Activated CD8-positive, alpha-beta memory T cell treated with anti-CD3 and anti-CD28 coated beads for 48 hours (primary cell): ENCODE data around the gene RAB34.
A peak's percentile ranks its signal among the peaks of the same experiment; 100 is the strongest.

Experiments used
- DNase-seq, 3 experiments: peaks; one replicate each; pipeline ENCODE4 v3.0.0-alpha.2; 2020; ENCODE audit warnings: low read depth in 2 of 3, low spot score in 2 of 3

The RAB34 gene

GRCh38 chr17:28712705-28713415 is 4.8 kb downstream of the RAB34 start:
- no peak for DNase-seq

GRCh38 chr17:28712032-28712704 is 5.5 kb downstream of the RAB34 start:
- peak in 1 of 3 experiments; percentile 57 for DNase-seq

- DNase-seq, result no peak
These were observed 6.0 kb downstream of the RAB34 start, which contains the start of gene PROCA1 for GRCh38 chr17:28711723-28712031. TSS of gene PROCA1 (minus strand) at chr17:28711888. CDS start at chr17:28711660, 228 bp downstream.

GRCh38 chr17:28710861-28711722 is 6.6 kb downstream of the RAB34 start:
- peak; percentile 79 to 91 (median 83) for DNase-seq

- no peak for DNase-seq
These were observed 10.3 kb downstream of the RAB34 start for GRCh38 chr17:28707339-28707720.

GRCh38 chr17:28706471-28707338 is 11.0 kb downstream of the RAB34 start:
- DNase-seq, result no peak

- DNase-seq, result no peak
These were observed 11.8 kb downstream of the RAB34 start for GRCh38 chr17:28705728-28706334.

- DNase-seq, result no peak
These were observed 12.5 kb downstream of the RAB34 start for GRCh38 chr17:28705074-28705659.

GRCh38 chr17:28704219-28704858 is 13.3 kb downstream of the RAB34 start:
- DNase-seq, result no peak

- DNase-seq, result no peak
These were observed 14.0 kb downstream of the RAB34 start for GRCh38 chr17:28703552-28704218.

GRCh38 chr17:28702752-28703150 is 14.9 kb downstream of the RAB34 start:
- no peak for DNase-seq

- no peak for DNase-seq
These were observed 15.5 kb downstream of the RAB34 start for GRCh38 chr17:28702026-28702751.

GRCh38 chr17:28700830-28701492 is 16.7 kb downstream of the RAB34 start:
- no peak for DNase-seq

GRCh38 chr17:28700278-28700677 is 17.4 kb downstream of the RAB34 start:
- DNase-seq, result no peak

GRCh38 chr17:28698253-28698941 is 19.3 kb downstream of the RAB34 start:
- no peak for DNase-seq

GRCh38 chr17:28693869-28694268 is 23.8 kb downstream of the RAB34 start:
- DNase-seq, result no peak

- DNase-seq, result no peak
These were observed 28.7 kb downstream of the RAB34 start for GRCh38 chr17:28689011-28689410.
